ENCODE measurements around the gene SERINC5. TPM values are rescaled to one million over a fixed set of nuclear protein-coding genes. Genes with fewer than 3 reads are reported as not detected.
"Not testable (repeated sequence)": the region's sequence is repeated elsewhere in the genome, so short reads cannot be mapped to it uniquely, and the experiment has no call there.

Gene SERINC5
- polyA plus RNA-seq, 1 of the 3 experiments (the other 2 are of a cell fraction): 4.5 TPM

- TF ChIP-seq RCOR1 (IDR thresholded peaks at IDR 0.05; ENCODE audit: low read length): 0 out of 2 replicates have a peak, but pooled peaks have one; percentile 22
- TF ChIP-seq FOXM1 (IDR thresholded peaks at IDR 0.05; ENCODE audit: low read depth): no peak
- TF ChIP-seq GABPA (IDR thresholded peaks at IDR 0.05; ENCODE audit: low read depth): peak; percentile 72
- TF ChIP-seq NFIC (IDR thresholded peaks at IDR 0.05; ENCODE audit: borderline replicate concordance): no peak
- no peak for TF ChIP-seq TCF12 (IDR thresholded peaks at IDR 0.05)
- TF ChIP-seq USF1 (IDR thresholded peaks at IDR 0.05; ENCODE audit: borderline replicate concordance, low read depth): no peak
- TF ChIP-seq, protein P1, sequence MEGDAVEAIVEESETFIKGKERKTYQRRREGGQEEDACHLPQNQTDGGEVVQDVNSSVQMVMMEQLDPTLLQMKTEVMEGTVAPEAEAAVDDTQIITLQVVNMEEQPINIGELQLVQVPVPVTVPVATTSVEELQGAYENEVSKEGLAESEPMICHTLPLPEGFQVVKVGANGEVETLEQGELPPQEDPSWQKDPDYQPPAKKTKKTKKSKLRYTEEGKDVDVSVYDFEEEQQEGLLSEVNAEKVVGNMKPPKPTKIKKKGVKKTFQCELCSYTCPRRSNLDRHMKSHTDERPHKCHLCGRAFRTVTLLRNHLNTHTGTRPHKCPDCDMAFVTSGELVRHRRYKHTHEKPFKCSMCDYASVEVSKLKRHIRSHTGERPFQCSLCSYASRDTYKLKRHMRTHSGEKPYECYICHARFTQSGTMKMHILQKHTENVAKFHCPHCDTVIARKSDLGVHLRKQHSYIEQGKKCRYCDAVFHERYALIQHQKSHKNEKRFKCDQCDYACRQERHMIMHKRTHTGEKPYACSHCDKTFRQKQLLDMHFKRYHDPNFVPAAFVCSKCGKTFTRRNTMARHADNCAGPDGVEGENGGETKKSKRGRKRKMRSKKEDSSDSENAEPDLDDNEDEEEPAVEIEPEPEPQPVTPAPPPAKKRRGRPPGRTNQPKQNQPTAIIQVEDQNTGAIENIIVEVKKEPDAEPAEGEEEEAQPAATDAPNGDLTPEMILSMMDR (IDR thresholded peaks at IDR 0.05): no peak
- no peak for TF ChIP-seq EP300 (IDR thresholded peaks at IDR 0.05; ENCODE audit: borderline replicate concordance in 1 of 2, low read depth in 1 of 2, low read length in 1 of 2)
- no peak for TF ChIP-seq JUND (IDR thresholded peaks at IDR 0.05)
- no peak for TF ChIP-seq GATA2 (CRISPR knock-in tag; IDR thresholded peaks at IDR 0.05)
- TF ChIP-seq FOXJ3 (CRISPR knock-in tag; IDR thresholded peaks at IDR 0.05): no peak
Measured at GRCh38 chr5:80255811-80256712, at the start of gene SERINC5 (continued).

- CTCF ChIA-PET: interaction anchor here (1.8 kb wide), 1 partner anchor 211 kb away, joined by 4 read pairs; no protein-coding TSS in a partner anchor
- no peak for DNase-seq
- 86% methylated on average over 7 of the region's 11 CpGs for WGBS (ENCODE audit: low lambda C conversion rate)
Measured at GRCh38 chr5:80302636-80303035, 46.8 kb upstream of the SERINC5 start.

GRCh38 chr5:80301342-80301741 lies 45.5 kb upstream of the SERINC5 start:
- H3K4me3 ChIP-seq (ENCODE audit: low read depth in 2 of 2, low read length in 1 of 2); DNase-seq; POLR2A ChIA-PET; H4K20me1 ChIP-seq (ENCODE audit: insufficient read depth); H3K9me2 ChIP-seq; H3K9me3 ChIP-seq; CTCF ChIA-PET; H3K36me3 ChIP-seq (replicated peaks in 1 of 2; ENCODE audit: control insufficient read depth in 1 of 2, insufficient read depth in 2 of 2, low read length in 1 of 2); H3K79me2 ChIP-seq (ENCODE audit: insufficient read depth); H3K4me2 ChIP-seq; H3K9ac ChIP-seq; H3K4me1 ChIP-seq (ENCODE audit: control insufficient read depth in 1 of 2, insufficient read depth in 2 of 2, low read depth in 1 of 2, low read length in 1 of 2); H3K27me3 ChIP-seq (ENCODE audit: insufficient read depth); H3K27ac ChIP-seq (ENCODE audit: low read depth in 2 of 2, low read length in 1 of 2); H3F3A ChIP-seq (replicated peaks; ENCODE audit: insufficient read depth); H2AFZ ChIP-seq (ENCODE audit: low read depth): not testable (repeated sequence)
- whole genome bisulfite sequencing (ENCODE audit: low lambda C conversion rate): 80% methylated on average over 2 of the region's 34 CpGs

More at GRCh38 chr5:80302636-80303035, 46.8 kb upstream of the SERINC5 start:
- Histone ChIP-seq H3K27me3 (ENCODE audit: insufficient read depth) (no peaks in the 10 kb centered on the region), H2AFZ (ENCODE audit: low read depth) (no peak overlapping the region), H3K36me3 (replicated peaks in 1 of 2; ENCODE audit: control insufficient read depth in 1 of 2, insufficient read depth in 2 of 2, low read length in 1 of 2) (no peaks in the 10 kb centered on the region), H3K4me3 (ENCODE audit: low read depth in 2 of 2, low read length in 1 of 2) (no peak overlapping the region), H3K27ac (ENCODE audit: low read depth in 2 of 2, low read length in 1 of 2) (no peak overlapping the region), H3F3A (replicated peaks; ENCODE audit: insufficient read depth) (no peaks in the 10 kb centered on the region), H3K9ac (no peak overlapping the region), H3K4me2 (no peak overlapping the region), H4K20me1 (ENCODE audit: insufficient read depth) (no peaks in the 10 kb centered on the region), H3K9me3 (no peaks in the 10 kb centered on the region), H3K9me2 (no peaks in the 10 kb centered on the region), H3K4me1 (ENCODE audit: control insufficient read depth in 1 of 2, insufficient read depth in 2 of 2, low read depth in 1 of 2, low read length in 1 of 2) (no peaks in the 10 kb centered on the region), H3K79me2 (ENCODE audit: insufficient read depth) (no peaks in the 10 kb centered on the region)
- TF ChIP-seq RXRA (IDR thresholded peaks at IDR 0.05; ENCODE audit: borderline replicate concordance, low read depth) (no peak), TEAD4 (IDR thresholded peaks at IDR 0.05; ENCODE audit: borderline replicate concordance, insufficient read depth) (no peak), EZH2phosphoT487 (IDR thresholded peaks at IDR 0.05; ENCODE audit: borderline replicate concordance, low read depth) (no peak)
- POLR2A ChIA-PET: no interaction called here

GRCh38 chr5:80300796-80301195 lies 44.9 kb upstream of the SERINC5 start:
- H3K9me2 ChIP-seq; H3F3A ChIP-seq (replicated peaks; ENCODE audit: insufficient read depth); POLR2A ChIA-PET; H3K27me3 ChIP-seq (ENCODE audit: insufficient read depth); H2AFZ ChIP-seq (ENCODE audit: low read depth); H3K79me2 ChIP-seq (ENCODE audit: insufficient read depth); DNase-seq; H3K9me3 ChIP-seq; H3K4me1 ChIP-seq (ENCODE audit: control insufficient read depth in 1 of 2, insufficient read depth in 2 of 2, low read depth in 1 of 2, low read length in 1 of 2); H3K27ac ChIP-seq (ENCODE audit: low read depth in 2 of 2, low read length in 1 of 2); H4K20me1 ChIP-seq (ENCODE audit: insufficient read depth); H3K36me3 ChIP-seq (replicated peaks in 1 of 2; ENCODE audit: control insufficient read depth in 1 of 2, insufficient read depth in 2 of 2, low read length in 1 of 2); H3K9ac ChIP-seq; CTCF ChIA-PET; H3K4me3 ChIP-seq (ENCODE audit: low read depth in 2 of 2, low read length in 1 of 2); H3K4me2 ChIP-seq: not testable (repeated sequence)
- 56% methylated on average over 4 of the region's 27 CpGs for WGBS (ENCODE audit: low lambda C conversion rate)
